HG02798 (cell line): Measurements from ENCODE around the gene CHRFAM7A.
"Not testable (repeated sequence)": the region's sequence is repeated elsewhere in the genome, so short reads cannot be mapped to it uniquely, and the experiment has no call there.

Experiments
- ATAC-seq: cut with Tn5 transposase; IDR thresholded peaks from one replicate; pipeline ENCODE4 v1.9.1; 2021; ENCODE audit warnings: mild to moderate bottlenecking; ENCODE audit not compliant: unreplicated experiment, poor library complexity

Gene CHRFAM7A

DNA sequence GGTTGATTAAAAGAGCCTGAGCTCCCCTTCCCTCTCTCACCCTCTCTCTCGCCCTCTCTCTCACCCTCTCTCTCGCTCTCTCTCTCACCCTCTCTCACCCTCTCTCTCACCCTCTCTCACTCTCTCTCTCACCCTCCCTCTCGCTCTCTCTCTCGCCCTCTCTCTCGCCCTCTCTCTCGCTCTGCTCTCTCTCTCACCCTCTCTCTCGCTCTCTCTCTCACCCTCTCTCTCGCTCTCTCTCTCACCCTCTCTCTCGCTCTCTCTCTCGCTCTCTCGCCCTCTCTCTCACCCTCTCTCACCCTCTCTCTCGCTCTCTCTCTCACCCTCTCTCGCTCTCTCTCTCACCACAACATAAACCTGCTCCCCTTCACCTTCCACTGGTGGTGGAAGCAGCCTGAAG lies 67.2 kb downstream of the CHRFAM7A start:
- not testable (repeated sequence) for ATAC-seq

GRCh38 chr15:30321063-30321462 lies 72.3 kb downstream of the CHRFAM7A start:
- not testable (repeated sequence) for ATAC-seq

DNA sequence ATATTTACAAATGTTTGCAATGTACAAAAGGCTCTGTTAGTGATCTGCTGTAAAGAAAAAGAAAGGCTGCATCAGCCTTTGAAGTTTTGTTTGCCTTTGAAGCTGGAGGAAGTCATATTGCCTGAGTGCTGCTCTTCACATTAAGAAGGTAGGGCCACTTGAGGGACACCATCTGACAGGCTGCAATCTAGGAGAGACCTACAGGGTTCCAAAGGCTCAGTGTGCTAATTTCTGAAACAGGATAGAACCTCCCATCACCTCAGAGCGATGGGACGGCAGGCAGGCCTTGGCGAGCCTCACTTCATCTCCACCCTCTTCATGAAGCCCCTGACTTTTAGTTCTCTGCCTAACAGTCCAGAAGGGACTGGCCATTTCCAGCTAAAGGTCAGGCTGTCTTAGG lies 77.6 kb downstream of the CHRFAM7A start:
- ATAC-seq, result not testable (repeated sequence)

DNA sequence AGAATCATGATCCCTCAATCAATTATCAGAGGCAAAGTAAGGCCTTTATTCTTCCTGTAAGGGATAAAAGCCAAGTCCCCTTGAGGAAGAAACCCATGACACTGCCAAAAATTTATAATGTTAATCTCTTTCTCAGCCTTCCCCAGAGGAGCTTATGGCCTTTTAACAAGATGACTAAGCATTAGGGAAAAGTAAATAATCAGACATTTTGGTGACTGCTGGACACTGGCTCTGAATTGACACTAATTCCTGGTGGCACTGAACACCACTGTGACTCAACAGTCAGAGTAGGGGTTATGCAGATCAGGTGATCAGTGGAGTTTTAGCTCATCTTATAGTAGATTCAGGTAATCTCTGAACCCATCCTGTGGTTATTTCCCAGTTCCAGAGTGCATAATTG lies 82.8 kb downstream of the CHRFAM7A start:
- ATAC-seq, result not testable (repeated sequence)
